ENCODE results near the gene ADGRB2. TPM values are rescaled to one million over a fixed set of nuclear protein-coding genes. Genes with fewer than 3 reads are reported as not detected.

The ADGRB2 gene
- total RNA-seq, 4 donors from 2014 or later: 0.18 to 2.1 (median 0.86) TPM

DNA sequence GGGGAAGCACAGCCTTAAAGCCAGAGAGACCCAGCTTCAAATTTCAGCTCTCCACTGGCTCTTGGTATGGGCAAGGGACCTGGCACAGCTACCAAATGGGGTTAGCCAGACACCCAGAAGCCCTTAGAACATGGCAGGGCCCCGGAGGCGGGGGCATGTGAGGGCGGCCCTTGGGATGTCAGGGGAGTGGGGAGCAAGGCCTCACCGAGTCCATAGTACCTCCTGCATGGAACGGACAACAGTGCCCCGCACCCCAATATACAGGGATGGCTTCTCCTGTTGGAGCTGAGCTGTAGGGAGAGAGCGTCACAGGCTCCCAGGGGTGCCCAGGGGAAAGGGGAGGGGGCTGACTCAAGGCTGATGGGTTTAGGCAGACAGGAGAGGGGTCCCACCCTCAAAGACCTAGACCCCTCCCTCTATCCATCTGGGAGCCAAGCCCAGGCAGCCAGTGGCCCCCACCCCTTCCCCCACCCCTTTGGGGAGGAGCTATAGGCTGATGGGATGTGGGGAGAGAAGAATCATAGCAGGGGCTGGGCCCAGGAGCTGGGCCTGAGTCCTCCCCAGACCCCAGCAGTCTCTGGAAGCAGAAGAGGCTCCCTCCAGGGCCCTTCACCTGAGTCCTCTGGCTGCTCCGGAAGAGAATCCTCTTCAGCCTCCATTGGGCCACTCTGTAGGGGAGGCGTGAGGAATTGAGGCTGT is 35.2 kb upstream of the ADGRB2 start:
- H3K27ac ChIP-seq: no peak overlapping the region
- intact Hi-C loops (cut with DNase I): no loop called here
- no peaks in the 10 kb centered on the region for H3K9me3 ChIP-seq
- 87% methylated on average over 8 of the region's 9 CpGs; no CpG with 5 or more reads in 1 of the 2 donors for WGBS, 2 donors
- no peaks in the 10 kb centered on the region for H3K36me3 ChIP-seq
- DNase-seq: no peak
- H3K4me3 ChIP-seq: no peak overlapping the region
- peaks cover 8 to 19% (median 13%) of the 10 kb centered on the region in 3 donors for H3K4me1 ChIP-seq
- no peak for TF ChIP-seq POLR2A (IDR thresholded peaks at IDR 0.05)
- TF ChIP-seq, protein P1, sequence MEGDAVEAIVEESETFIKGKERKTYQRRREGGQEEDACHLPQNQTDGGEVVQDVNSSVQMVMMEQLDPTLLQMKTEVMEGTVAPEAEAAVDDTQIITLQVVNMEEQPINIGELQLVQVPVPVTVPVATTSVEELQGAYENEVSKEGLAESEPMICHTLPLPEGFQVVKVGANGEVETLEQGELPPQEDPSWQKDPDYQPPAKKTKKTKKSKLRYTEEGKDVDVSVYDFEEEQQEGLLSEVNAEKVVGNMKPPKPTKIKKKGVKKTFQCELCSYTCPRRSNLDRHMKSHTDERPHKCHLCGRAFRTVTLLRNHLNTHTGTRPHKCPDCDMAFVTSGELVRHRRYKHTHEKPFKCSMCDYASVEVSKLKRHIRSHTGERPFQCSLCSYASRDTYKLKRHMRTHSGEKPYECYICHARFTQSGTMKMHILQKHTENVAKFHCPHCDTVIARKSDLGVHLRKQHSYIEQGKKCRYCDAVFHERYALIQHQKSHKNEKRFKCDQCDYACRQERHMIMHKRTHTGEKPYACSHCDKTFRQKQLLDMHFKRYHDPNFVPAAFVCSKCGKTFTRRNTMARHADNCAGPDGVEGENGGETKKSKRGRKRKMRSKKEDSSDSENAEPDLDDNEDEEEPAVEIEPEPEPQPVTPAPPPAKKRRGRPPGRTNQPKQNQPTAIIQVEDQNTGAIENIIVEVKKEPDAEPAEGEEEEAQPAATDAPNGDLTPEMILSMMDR (IDR thresholded peaks at IDR 0.05): no peak
- H3K27me3 ChIP-seq: peaks cover 0 to 23% (median 0%) of the 10 kb centered on the region in 4 donors

- Histone ChIP-seq H3K36me3 (no peaks in the 10 kb centered on the region), H3K27ac (no peak overlapping the region), H3K27me3 (peaks cover 0 to 23% (median 0%) of the 10 kb centered on the region in 4 donors), H3K9me3 (no peaks in the 10 kb centered on the region), H3K4me1 (peaks cover 8 to 19% (median 13%) of the 10 kb centered on the region in 3 donors), H3K4me3 (peak overlapping the region in 1 of 4 donors; percentile 21)
- no peak for DNase-seq
- 12 to 21% methylated on average over 7 to 9 of the region's 17 CpGs for WGBS, 2 donors
- TF ChIP-seq, protein P1 (IDR thresholded peaks at IDR 0.05): no peak
- no peak for TF ChIP-seq POLR2A (IDR thresholded peaks at IDR 0.05)
- intact Hi-C loops (cut with DNase I): no loop called here
Measured at GRCh38 chr1:31798433-31799195, 34.5 kb upstream of the ADGRB2 start.

DNA sequence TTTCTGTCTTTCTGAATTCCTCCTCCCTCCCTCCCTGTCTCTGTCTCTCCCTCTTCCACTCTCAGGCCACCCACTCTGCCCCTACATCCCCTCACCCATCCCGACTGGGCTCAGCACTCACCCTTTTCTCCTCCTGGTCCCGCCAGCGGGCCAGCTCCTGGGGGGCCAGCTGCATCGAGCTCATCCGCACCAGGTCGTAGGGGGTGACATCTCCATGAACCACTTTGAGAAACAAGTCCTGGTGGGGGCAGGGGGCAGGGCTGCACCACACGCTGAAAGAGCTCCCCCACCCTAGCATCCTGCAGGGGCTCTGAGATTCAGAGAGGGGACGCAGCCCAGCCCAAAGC is 33.9 kb upstream of the ADGRB2 start:
- no peak for DNase-seq
- no peaks in the 10 kb centered on the region for H3K36me3 ChIP-seq
- peak overlapping the region in 1 of 4 donors; percentile 21 for H3K4me3 ChIP-seq
- intact Hi-C loops (cut with DNase I): no loop called here
- H3K4me1 ChIP-seq: peaks cover 8 to 19% (median 13%) of the 10 kb centered on the region in 3 donors
- no peak for TF ChIP-seq POLR2A (IDR thresholded peaks at IDR 0.05)
- TF ChIP-seq, protein P1 (IDR thresholded peaks at IDR 0.05): no peak
- H3K27ac ChIP-seq: no peak overlapping the region
- H3K9me3 ChIP-seq: no peaks in the 10 kb centered on the region
- peaks cover 0 to 23% (median 0%) of the 10 kb centered on the region in 4 donors for H3K27me3 ChIP-seq
- 36 to 84% methylated on average over 2 to 5 of the region's 8 CpGs for WGBS, 2 donors

GRCh38 chr1:31797216-31797615 is 33.1 kb upstream of the ADGRB2 start:
- TF ChIP-seq, protein P1 (IDR thresholded peaks at IDR 0.05): no peak
- TF ChIP-seq POLR2A (IDR thresholded peaks at IDR 0.05): no peak
- Histone ChIP-seq H3K4me1 (peaks cover 8 to 13% (median 13%) of the 10 kb centered on the region in 3 donors), H3K27me3 (peaks cover 0 to 27% (median 0%) of the 10 kb centered on the region in 4 donors), H3K36me3 (no peaks in the 10 kb centered on the region), H3K27ac (no peak overlapping the region), H3K9me3 (no peaks in the 10 kb centered on the region), H3K4me3 (no peak overlapping the region)
- intact Hi-C loops (cut with DNase I): no loop called here
- DNase-seq: no peak
- WGBS, 2 donors: 86 to 87% methylated on average over 5 of the region's 5 CpGs

DNA sequence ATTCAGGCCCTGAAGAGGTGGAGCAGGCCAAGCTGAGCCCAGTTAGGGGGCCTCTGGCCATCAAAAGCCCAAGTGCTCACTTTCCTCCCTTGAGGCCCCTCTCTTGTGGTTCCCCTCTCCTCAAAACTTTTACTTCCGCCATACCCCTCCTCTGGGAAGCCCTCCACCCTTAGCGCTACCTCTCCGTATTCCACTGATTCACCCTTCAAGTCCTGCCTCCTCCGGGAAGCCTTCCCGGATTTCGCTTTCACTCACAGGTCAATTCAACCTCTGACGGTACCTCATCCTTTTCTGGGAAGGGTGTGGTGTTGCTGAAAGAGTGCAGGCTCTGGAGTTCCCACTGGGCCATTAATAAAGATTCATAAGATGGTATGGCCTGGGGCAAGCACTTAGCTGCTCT is 32.6 kb upstream of the ADGRB2 start:
- no peak overlapping the region for H3K27ac ChIP-seq
- H3K4me1 ChIP-seq: peaks cover 8 to 13% (median 11%) of the 10 kb centered on the region in 3 donors
- no peaks in the 10 kb centered on the region for H3K36me3 ChIP-seq
- TF ChIP-seq, protein P1 (IDR thresholded peaks at IDR 0.05): no peak
- TF ChIP-seq POLR2A (IDR thresholded peaks at IDR 0.05): no peak
- no peak overlapping the region for H3K4me3 ChIP-seq
- no peaks in the 10 kb centered on the region for H3K9me3 ChIP-seq
- intact Hi-C loops (cut with DNase I): no loop called here
- WGBS, 2 donors: 79 to 87% methylated on average over 7 of the region's 7 CpGs
- no peak for DNase-seq
- H3K27me3 ChIP-seq: peaks cover 0 to 31% (median 0%) of the 10 kb centered on the region in 4 donors

All from esophagus squamous epithelium (tissue), 5 donors.